Activated CD8-positive, alpha-beta memory T cell treated with anti-CD3 and anti-CD28 coated beads for 48 hours (primary cell): ENCODE measurements around the gene PIKFYVE.
"Not testable (repeated sequence)": the region's sequence is repeated elsewhere in the genome, so short reads cannot be mapped to it uniquely, and the experiment has no call there.

Experiments
- DNase-seq, 3 experiments: peaks; one replicate each; pipeline ENCODE4 v3.0.0-alpha.2; 2020; ENCODE audit warnings: low read depth in 2 of 3, low spot score in 2 of 3

PIKFYVE gene

GRCh38 chr2:208265801-208266552 lies at the start of gene PIKFYVE:
Gene PIKFYVE (plus strand): TSS chr2:208266255. CDS start chr2:208271520, 5,265 bp downstream.
- DNase-seq: peak; percentile 66 to 77 (median 76)

GRCh38 chr2:208221873-208222272 lies 44.2 kb upstream of the PIKFYVE start:
- DNase-seq: not testable (repeated sequence)

GRCh38 chr2:208222351-208222750 lies 43.7 kb upstream of the PIKFYVE start:
- no peak for DNase-seq

DNA sequence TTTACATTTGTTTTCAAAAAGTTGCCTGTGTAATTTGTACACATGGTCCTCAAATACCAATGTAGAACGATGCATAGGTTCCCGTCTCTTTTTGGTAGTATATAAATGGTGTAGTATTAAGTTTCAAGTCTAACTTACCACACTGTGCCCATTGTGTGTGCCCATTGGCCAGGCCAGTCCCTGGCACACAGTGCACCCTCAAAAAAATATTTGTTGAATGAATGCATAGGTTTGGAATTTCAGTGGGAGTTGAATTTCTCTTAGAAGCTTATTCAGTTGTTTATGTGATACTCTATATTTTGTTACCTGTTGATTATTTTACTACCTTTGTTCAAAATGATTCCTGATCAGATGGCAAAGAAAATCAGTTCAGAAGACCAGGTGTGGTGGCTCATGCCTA lies 41.3 kb upstream of the PIKFYVE start:
- DNase-seq: no peak

- DNase-seq: no peak
These were observed 38.3 kb upstream of the PIKFYVE start for GRCh38 chr2:208227581-208228232.

GRCh38 chr2:208228476-208228875 lies 37.6 kb upstream of the PIKFYVE start:
- DNase-seq: no peak

DNA sequence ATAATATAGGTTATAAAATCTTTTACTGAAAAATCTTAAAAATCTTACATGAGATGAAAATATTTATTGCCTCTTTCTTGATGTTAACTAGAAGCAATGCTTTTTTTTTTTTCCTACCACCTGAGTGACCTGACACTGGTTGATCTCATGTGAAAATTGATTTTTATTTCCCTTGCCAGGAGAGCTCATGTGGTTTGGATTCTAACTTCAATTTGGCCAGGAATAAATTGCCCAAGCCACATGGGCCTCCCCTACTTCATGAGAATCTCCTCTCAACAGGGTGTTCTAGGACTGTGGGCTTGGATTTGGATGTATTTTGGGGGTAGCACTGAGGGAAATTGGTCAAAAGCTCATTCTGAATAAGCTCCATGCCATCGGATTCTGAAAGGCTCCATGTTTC lies 31.3 kb upstream of the PIKFYVE start:
- DNase-seq: no peak

- DNase-seq: no peak
These were observed 30.2 kb upstream of the PIKFYVE start for GRCh38 chr2:208235860-208236259.

DNA sequence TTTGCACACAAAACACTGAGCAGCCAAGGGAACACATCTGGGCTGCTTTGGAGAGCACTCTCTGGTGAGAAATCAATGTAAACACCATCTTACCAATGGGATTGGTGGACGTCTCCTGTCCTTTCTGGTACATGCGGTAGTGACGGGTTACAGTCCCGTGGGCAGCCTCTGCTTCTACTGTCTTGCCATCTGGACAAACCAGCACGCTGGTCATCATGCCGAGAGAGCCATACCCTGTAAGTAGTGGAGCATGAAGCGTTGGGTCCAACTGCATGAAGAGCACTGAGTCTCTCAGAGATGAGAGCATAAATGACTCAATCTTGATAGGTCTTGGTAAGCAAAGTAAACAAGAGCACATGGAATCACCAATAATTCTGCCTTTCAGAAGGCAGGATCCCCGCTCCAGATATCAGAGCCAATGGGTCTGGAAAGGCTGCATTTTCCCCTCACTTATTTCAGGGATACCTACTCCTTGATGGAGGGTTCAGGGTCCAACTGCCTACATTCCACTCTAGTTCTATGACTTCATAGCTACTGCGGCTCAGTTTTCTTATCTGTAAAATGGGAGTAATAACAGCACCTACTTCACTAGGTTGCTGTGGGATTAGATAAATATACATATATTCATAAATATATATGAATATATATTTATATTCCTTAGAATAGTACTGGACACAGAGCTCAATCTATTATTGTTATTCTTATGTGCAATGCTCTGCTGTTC lies 26.1 kb upstream of the PIKFYVE start:
- no peak for DNase-seq

GRCh38 chr2:208240619-208241209 lies 25.3 kb upstream of the PIKFYVE start:
- no peak for DNase-seq

- no peak for DNase-seq
These were observed 21.6 kb upstream of the PIKFYVE start for GRCh38 chr2:208244422-208244821.

GRCh38 chr2:208245746-208246145 lies 20.3 kb upstream of the PIKFYVE start:
- DNase-seq: no peak

DNA sequence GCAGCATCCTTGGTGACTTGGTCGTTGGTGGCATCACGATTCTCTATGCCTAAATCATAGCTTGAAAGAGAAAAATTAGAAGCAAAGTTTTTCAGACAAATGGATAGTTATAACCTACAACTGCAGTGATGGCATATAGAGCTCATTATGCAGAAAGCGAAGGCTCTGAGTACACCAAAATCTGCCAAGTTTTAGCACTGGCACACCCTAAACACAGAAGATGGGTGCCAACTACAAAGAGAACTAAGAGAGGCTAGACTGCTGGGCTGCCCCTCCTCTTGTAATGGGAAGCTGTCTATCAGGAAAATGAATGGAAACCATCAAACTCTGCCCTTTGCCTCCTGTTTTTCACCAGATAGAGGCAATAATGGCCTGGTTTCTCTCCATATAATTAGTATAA lies 17.5 kb upstream of the PIKFYVE start:
- DNase-seq: no peak

DNA sequence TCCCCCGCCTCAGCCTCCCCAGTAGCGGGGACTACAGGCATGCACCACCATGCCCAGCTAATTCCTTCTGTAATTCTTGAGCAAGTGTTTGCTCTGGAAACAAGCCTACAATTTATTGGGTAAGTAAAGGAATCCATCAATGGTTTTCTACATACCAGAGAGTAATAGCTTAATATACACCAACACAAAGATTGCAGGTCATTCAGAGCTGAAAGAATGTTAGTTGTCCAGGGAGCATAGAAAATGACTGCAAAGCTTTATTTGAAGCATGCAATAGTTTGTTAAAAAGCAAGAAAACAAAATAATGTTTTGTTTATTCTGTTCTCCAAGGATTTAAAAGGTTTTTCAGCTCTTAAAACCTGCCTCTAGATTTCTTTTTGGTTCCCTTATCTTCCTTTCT lies 16.8 kb upstream of the PIKFYVE start:
- DNase-seq: no peak

GRCh38 chr2:208250388-208250787 lies 15.7 kb upstream of the PIKFYVE start:
- DNase-seq: no peak

DNA sequence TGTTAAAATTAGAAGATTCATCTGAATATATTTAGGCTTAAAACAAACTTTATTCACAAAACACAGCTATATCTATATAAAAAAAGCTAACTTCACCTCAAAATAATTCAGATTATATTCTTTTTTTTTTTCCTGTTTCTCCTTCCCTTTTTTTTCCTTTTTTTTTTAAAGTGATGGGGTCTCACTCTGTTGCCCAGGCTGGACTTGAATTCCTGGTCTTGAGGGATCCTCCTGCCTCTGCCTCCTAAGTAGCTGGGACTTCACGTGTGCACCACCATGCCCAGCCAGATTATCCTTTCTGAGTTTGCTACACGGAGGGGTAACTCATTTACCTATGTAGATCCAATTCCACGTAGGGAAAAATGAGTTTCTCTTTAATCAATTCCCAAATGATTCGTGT lies 15.0 kb upstream of the PIKFYVE start:
- DNase-seq: no peak

DNA sequence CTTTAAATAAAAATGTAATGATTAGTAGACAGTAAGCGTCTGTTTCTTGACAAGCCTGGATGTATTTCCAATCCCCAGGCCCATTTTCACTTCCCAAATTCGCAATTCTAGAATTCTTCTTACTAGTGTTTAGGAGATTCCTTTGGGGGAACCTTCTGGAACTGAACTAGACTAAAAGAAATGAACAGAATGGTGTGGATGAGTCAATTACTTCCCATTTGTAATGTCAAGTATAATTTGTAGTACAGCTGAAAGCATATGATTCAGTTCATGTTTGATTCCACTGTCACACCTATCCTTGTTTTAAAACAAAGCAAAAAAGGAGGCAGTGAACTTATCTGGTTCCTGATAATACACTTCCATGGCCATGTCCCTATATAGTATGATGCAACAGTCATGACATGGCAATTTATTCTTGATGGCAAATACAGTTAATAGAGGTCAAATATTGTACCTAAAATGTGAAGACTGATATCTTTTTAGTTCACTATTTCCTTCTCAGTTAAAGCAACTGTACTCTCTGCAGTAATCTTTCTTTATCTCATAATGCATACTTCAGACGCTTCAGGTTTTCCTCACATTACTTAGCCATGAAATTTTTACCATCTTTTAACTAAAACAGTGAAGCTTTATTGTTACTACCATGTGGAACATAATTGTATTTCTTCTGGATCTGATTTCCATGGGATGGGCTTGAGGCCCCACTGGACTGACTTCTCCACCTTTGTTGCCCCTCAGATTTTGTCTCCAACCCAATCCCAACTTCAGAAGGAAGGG lies 13.2 kb upstream of the PIKFYVE start:
- DNase-seq: no peak

GRCh38 chr2:208253600-208254117 lies 12.4 kb upstream of the PIKFYVE start:
- DNase-seq: no peak

DNA sequence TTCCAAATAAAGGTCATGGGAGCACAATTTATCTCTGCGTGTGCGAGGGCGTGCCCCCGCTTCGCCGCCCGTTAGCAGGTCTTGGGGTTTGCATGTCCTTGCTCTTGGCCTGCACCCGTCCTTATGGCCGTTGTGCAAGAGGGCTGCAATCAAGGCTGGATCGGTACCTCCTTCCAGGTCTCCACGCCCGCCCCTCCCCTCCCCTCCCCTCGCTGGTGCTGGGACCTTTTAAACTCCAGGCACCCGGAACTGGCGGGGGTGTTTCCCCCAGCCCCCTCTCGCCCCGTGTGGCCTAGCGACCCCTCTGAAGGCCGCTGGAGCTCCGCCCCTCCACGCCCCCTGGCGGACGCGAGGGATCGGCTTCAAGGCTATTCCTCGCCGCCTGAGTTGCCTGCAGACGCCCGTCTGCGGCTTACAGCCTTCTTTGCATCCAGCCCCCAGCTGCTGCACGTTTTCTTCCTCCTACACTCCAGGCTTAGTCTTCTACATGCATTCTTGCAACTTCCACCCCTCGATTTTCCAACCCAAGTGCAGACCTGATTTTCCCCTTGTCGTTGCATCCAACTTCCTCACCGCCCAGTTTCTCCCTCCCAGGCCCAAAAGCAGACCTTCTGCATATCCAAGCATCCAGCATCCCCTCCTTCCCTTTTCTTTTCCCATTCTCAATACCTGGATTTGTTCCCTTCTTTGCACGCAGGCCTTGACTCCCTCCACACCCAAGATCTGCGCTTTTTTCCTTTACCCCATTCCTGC lies 11.8 kb upstream of the PIKFYVE start:
- peak; percentile 54 to 71 (median 58) for DNase-seq
